Panc1 (cell line): ENCODE data around the gene FOLR3. TPM values are rescaled to one million over a fixed set of nuclear protein-coding genes. Genes with fewer than 3 reads are reported as not detected.

Experiments
- ATAC-seq: fragments of 200-7000 bp; cut with Tn5 transposase; 2 replicates; pipeline ENCODE4 v1.9.1; 2020; ENCODE audit warnings: mild to moderate bottlenecking, moderate library complexity
- BruUV-seq: library from RNA; stranded (reverse); fragments of 400-500 nt; replicated peaks from 2 replicates; lab custom pipeline; 2021; lab: Mats Ljungman, UMichigan
- CTCF ChIA-PET: fragments of 300-600 bp; sonication (Branson Sonifier 250); formaldehyde crosslinking; loops from one replicate; lab custom pipeline; 2022; ENCODE audit warnings: antibody characterized with exemption; lab: Charles Lee
- POLR2A ChIA-PET: fragments of 300-600 bp; sonication (Branson Sonifier 250); formaldehyde crosslinking; loops from one replicate; lab custom pipeline; 2022; ENCODE audit warnings: antibody characterized with exemption; lab: Charles Lee
- DNase-seq: peaks from one replicate; pipeline ENCODE4 v3.0.0-alpha.2; 2010; ENCODE audit warnings: low read depth, low spot score
- H3K27ac ChIP-seq: 2 replicates; pipeline ENCODE4 v1.5.1; 2011; ENCODE audit warnings: mild to moderate bottlenecking, low read length, inconsistent platforms
- H3K27me3 ChIP-seq: fragments of 200-500 bp; sonication (Bioruptor generic); 2 replicates; pipeline ENCODE4 v1.6.0; 2014; ENCODE audit warnings: low read length, inconsistent platforms; ENCODE audit not compliant: control insufficient read depth, insufficient read depth
- H3K36me3 ChIP-seq: fragments of 200-500 bp; sonication (Bioruptor generic); 2 replicates; pipeline ENCODE4 v1.5.1; 2014; ENCODE audit warnings: inconsistent platforms, mild to moderate bottlenecking, low read length, moderate library complexity; ENCODE audit not compliant: control insufficient read depth, insufficient read depth
- H3K4me1 ChIP-seq: 2 replicates; pipeline ENCODE4 v1.5.1; 2011; ENCODE audit warnings: inconsistent platforms, mild to moderate bottlenecking, low read length, moderate library complexity; ENCODE audit not compliant: control insufficient read depth, insufficient read depth
- H3K4me3 ChIP-seq, 2 experiments: 2 replicates each; pipeline ENCODE4 v1.5.1; 2011 to 2012; ENCODE audit warnings: low read depth in 2 of 2, low read length in 2 of 2, mild to moderate bottlenecking in 2 of 2, inconsistent platforms in 1 of 2, moderate library complexity in 1 of 2
- H3K9me3 ChIP-seq: fragments of 200-500 bp; sonication (Bioruptor generic); 2 replicates; pipeline ENCODE4 v1.5.1; 2014; ENCODE audit warnings: low read depth, mild to moderate bottlenecking, inconsistent platforms, low read length, moderate library complexity; ENCODE audit not compliant: control insufficient read depth, insufficient read depth
- CTCF ChIP-seq: fragments of 450-650 bp; IDR thresholded peaks from 2 replicates; pipeline ENCODE4 v1.5.1; 2017; ENCODE audit warnings: mild to moderate bottlenecking
- POLR2AphosphoS5 ChIP-seq: IDR thresholded peaks from 2 replicates; pipeline ENCODE4 v1.6.1; 2012; ENCODE audit warnings: mild to moderate bottlenecking, low read depth, low read length, moderate library complexity
- REST ChIP-seq, 2 experiments: IDR thresholded peaks; 2 replicates each; pipeline ENCODE4 v1.6.1; 2011 to 2012; ENCODE audit warnings: low read depth in 2 of 2, control low read depth in 1 of 2, low read length in 1 of 2, mild to moderate bottlenecking in 1 of 2, moderate library complexity in 1 of 2; ENCODE audit not compliant: insufficient read depth in 1 of 2
- SIN3A ChIP-seq: IDR thresholded peaks from 2 replicates; pipeline ENCODE4 v1.6.1; 2012; ENCODE audit warnings: low read depth, mild to moderate bottlenecking, low read length, moderate library complexity, borderline replicate concordance; ENCODE audit not compliant: insufficient read depth
- TCF7L2 ChIP-seq: IDR thresholded peaks from 2 replicates; pipeline ENCODE4 v1.6.1; 2011; ENCODE audit warnings: mild to moderate bottlenecking, low read depth, low read length, inconsistent platforms
- in situ Hi-C: cut with HindIII; loops from 2 replicates; pipeline ENCODE4 v1.10.0; 2016; ENCODE audit warnings: low sequenced_read_pairs, low pct_unique_long_range_greater_than_20kb
- intact Hi-C: fragments of 100-400 bp; cut with micrococcal nuclease; formaldehyde crosslinking; loops from one replicate; pipeline ENCODE4 v1.10.0; 2022; ENCODE audit not compliant: unreplicated experiment
- total RNA-seq: library from RNA; stranded (reverse); gene quantifications from one replicate; pipeline ENCODE4 v1.2.1, GENCODE V29; 2021; ENCODE audit not compliant: unreplicated experiment

The FOLR3 gene
- total RNA-seq, 1 experiment from 2014 or later: not detected

DNA sequence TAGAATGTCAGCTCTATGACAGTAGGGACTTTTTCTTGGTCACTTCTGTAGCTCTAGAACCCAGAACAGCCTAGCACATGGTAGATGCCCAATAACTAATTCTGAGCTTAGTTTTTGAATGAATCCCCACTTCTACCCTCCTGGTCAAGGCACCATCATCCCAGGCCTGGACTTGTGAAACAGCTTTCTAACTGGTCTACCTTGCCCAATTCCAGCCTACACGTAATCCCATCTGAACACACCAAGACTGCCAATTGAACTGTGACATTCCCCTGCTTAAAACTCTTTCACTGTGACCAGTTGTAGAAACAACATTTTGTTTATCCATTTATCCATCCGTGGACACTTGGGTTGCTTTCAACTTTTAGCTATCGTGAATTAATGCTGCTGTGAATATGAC, 6.1 kb upstream of the FOLR3 start:
- ATAC-seq (no peak), DNase-seq (no peak)
- no peaks in the 10 kb centered on the region for H3K4me1 ChIP-seq
- no TSS peak for BruUV-seq
- 0 out of 2 replicates have a peak, but pooled peaks cover 7% of the 10 kb centered on the region for H3K9me3 ChIP-seq
- no peak overlapping the region for H3K4me3 ChIP-seq
- in situ Hi-C loops (loop anchor here (10.0 kb wide), 1 partner anchor 525 kb away; no protein-coding TSS in a partner anchor), intact Hi-C loops (no loop called here)
- H3K27me3 ChIP-seq: peaks cover 13% of the 10 kb centered on the region; the same call in 1 of the 2 replicates
- POLR2A ChIA-PET: no interaction called here
- CTCF ChIA-PET: no interaction called here
- TF ChIP-seq REST (IDR thresholded peaks at IDR 0.05; ENCODE audit: insufficient read depth in 1 of 2, low read depth in 2 of 2, low read length in 1 of 2) (no peak), POLR2AphosphoS5 (no peak), TCF7L2 (no peak), CTCF (no peak), SIN3A (no peak)
- no peaks in the 10 kb centered on the region for H3K36me3 ChIP-seq
- no peak overlapping the region for H3K27ac ChIP-seq

DNA sequence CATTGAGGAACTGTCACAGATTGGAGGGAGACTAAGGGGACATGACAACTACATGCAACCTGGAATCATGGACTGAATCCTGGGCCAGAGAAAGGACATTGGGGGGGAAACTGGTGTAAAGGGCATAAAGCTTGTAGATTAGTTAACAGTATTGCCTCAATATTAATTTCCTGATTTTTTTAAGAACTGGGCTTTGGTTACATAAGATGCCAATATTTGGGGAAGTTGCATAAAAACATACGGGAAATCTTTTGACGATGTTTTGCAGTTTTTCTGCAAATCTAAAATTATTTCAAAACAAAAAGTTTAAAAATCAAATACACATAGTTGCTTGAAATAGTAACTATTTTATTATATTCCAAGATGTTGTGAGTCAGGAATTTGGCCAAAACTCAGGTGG, 2.9 kb upstream of the FOLR3 start:
- ATAC-seq (no peak), DNase-seq (no peak)
- TF ChIP-seq CTCF: no peak
- H3K36me3 ChIP-seq: no peaks in the 10 kb centered on the region
- POLR2A ChIA-PET: no interaction called here
- H3K9me3 ChIP-seq: 0 out of 2 replicates have a peak, but pooled peaks cover 4% of the 10 kb centered on the region
- H3K4me1 ChIP-seq: no peaks in the 10 kb centered on the region
- BruUV-seq: no TSS peak
- CTCF ChIA-PET: no interaction called here
- intact Hi-C loops (no loop called here), in situ Hi-C loops (no loop called here)
- H3K27ac ChIP-seq: no peak overlapping the region
- H3K4me3 ChIP-seq: no peak overlapping the region
- H3K27me3 ChIP-seq: peaks cover 11% of the 10 kb centered on the region; the same call in 1 of the 2 replicates
